Right cardiac atrium (tissue), 5 donors: Measurements from ENCODE around the gene CEP20. TPM values are rescaled to one million over a fixed set of nuclear protein-coding genes. Genes with fewer than 3 reads are reported as not detected.
"Not testable (repeated sequence)": the region's sequence is repeated elsewhere in the genome, so short reads cannot be mapped to it uniquely, and the experiment has no call there.

Source experiments
- ATAC-seq, 2 donors: fragments of 200-7000 bp; cut with Tn5 transposase; one replicate each; pipeline versions ENCODE4 v1.8.0 to v1.9.1; 2020; ENCODE audit warnings: moderate library complexity in 2 of 2, mild to moderate bottlenecking in 1 of 2
- DNase-seq, 3 donors: peaks; one replicate each; pipeline ENCODE4 v3.0.0-alpha.2; 2020
- H3K27ac ChIP-seq: one replicate; pipeline ENCODE4 v1.5.1; 2013; ENCODE audit warnings: mild to moderate bottlenecking, low read length, control low read depth, moderate library complexity
- H3K27me3 ChIP-seq: one replicate; pipeline ENCODE4 v1.6.1; 2013; ENCODE audit not compliant: control insufficient read depth, insufficient read depth
- H3K4me1 ChIP-seq: one replicate; pipeline ENCODE4 v1.6.1; 2013; ENCODE audit warnings: low read length; ENCODE audit not compliant: control insufficient read depth, insufficient read depth
- H3K4me3 ChIP-seq: one replicate; pipeline ENCODE4 v1.5.1; 2013; ENCODE audit warnings: low read length, control low read depth
- H3K9me3 ChIP-seq: one replicate; pipeline ENCODE4 v1.6.1; 2013; ENCODE audit warnings: low read length; ENCODE audit not compliant: control insufficient read depth
- WGBS: extraction: QIAGEN DNeasy Blood & Tissue Kit; methylation state at CpG from one replicate; pipeline ENCODE4 v1.1.7; 2013; 5-methylcytosine and 5-hydroxymethylcytosine counted together
- intact Hi-C, 4 donors: fragments of 100-400 bp; cut with DNase I; formaldehyde crosslinking; loops; one replicate each; pipeline versions ENCODE4 v1.11.0 to v1.14.0; 2022 to 2023
- polyA plus RNA-seq: library from polyadenylated mRNA; stranded (reverse); fragments of 200-250 nt; gene quantifications from one replicate; pipeline ENCODE4 v1.2.3, GENCODE V29; 2013
- total RNA-seq, 4 donors: library from RNA; stranded (reverse); fragmentation: NEBNext Ultra II Directional; extraction: Animal tissue kit (Norgen Biotek cat#: 25700); gene quantifications; one replicate each; pipeline ENCODE4 v1.2.1, GENCODE V29; 2021
- donor health status: healthy with polysubstance abuse.
- donor health status: DM: no; HTN: yes; CAD: no.
- donor health status: DM: no; HTN: no; CAD: no.
- donor health status: DM: no; HTN: yes; CAD: no; lungs with severe emphysema.
- donor health status: DM: yes; HTN: yes; CAD: no.

CEP20 gene
- total and polyA plus RNA-seq, 5 donors, result 21.5 to 37.8 (median 24.8) TPM

DNA sequence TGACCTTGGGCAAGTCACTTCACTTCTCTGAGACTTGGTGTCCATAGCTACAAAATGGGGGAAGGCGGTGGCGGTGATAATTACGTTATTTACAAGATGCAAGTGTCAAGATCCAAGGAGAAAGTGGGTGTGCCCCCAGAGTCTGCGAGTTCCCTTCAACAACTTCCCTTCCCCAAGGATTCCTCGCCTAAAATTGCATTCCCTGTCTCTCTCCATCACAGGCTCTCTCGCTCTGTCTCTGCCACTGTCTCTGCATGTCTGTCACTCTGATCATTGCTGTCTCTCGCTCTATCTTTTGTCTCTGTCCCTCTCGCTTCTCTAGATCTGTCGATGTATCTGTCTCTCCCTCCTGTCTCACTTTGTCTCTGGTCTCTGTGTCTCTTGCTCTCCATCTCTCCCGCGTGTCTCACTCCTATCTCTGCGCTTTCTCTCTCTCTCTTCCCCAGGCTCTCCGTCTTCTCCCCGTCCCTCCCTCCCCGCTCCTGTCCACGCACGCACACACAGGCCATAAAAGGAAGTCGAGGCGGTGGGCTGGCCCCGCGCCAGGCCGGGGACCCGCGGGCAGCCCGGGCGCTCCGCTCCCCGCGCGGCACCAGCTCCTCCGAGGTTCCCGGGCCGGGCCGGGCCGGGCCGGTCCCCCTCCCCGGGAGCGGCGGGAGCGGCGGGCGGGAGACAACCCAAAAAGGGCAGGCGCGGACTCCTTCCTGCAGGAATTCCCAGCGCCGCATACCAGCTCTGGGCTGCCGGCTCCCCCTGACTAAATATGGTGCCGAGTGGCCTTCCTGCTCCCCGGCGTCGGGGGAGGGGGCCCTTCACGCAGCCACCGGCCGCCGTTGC, 30.5 kb downstream of the CEP20 start:
- intact Hi-C loops, result no loop called here
- WGBS, result under 1% methylated on average over 55 of the region's 55 CpGs
- Histone ChIP-seq H3K4me3 (peak overlapping the region; percentile 75), H3K27ac (peak overlapping the region; percentile 75), H3K4me1 (no peaks in the 10 kb centered on the region), H3K27me3 (no peaks in the 10 kb centered on the region), H3K9me3 (no peaks in the 10 kb centered on the region)
- ATAC-seq, result peak; percentile 61 to 72
- DNase-seq, result peak; percentile 55 to 82 (median 79)

GRCh38 chr16:15856901-15857698, 31.3 kb downstream of the CEP20 start, which contains the start of gene MYH11:
TSS of gene MYH11 (minus strand) at chr16:15857028. CDS start at chr16:15838252, 18,776 bp downstream.
- Histone ChIP-seq H3K27ac (peak within 1 kb of the TSS; percentile 75), H3K4me1 (no peaks in the 10 kb centered on the region), H3K9me3 (no peaks in the 10 kb centered on the region), H3K27me3 (no peaks in the 10 kb centered on the region), H3K4me3 (peak within 1 kb of the TSS; percentile 75)
- ATAC-seq (peak; percentile 43 to 74), DNase-seq (peak; percentile 23 to 67 (median 65))
- intact Hi-C loops, result no loop called here
- WGBS, result 1% methylated on average over 48 of the region's 49 CpGs

- no peak for DNase-seq
- intact Hi-C loops, result no loop called here
Measured at GRCh38 chr16:15856182-15856581, 32.2 kb downstream of the CEP20 start.

DNA sequence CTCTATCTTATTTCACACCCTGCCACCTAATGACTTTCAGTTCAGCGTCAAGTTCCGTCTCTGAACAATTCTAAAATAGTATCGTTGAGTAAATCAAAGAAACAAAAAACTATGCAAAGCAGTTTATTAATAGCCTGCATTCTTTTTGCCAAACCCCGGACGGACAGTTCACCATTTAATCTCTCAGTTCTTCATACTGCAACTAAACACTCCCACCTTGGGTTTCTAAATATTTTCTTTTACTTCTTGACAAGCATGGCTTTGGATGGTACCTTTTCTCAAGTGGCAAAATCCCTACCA, 32.7 kb downstream of the CEP20 start:
- Histone ChIP-seq H3K27ac (no peak overlapping the region), H3K4me1 (no peaks in the 10 kb centered on the region), H3K4me3 (peak overlapping the region; percentile 75), H3K27me3 (no peaks in the 10 kb centered on the region), H3K9me3 (no peaks in the 10 kb centered on the region)
- 8% methylated on average over 5 of the region's 5 CpGs for WGBS
- ATAC-seq (no peak), DNase-seq (no peak)
- intact Hi-C loops, result no loop called here

More at GRCh38 chr16:15856182-15856581, 32.2 kb downstream of the CEP20 start:
- Histone ChIP-seq H3K27me3 (no peaks in the 10 kb centered on the region), H3K27ac (no peak overlapping the region), H3K4me3 (peak overlapping the region; percentile 75), H3K9me3 (no peaks in the 10 kb centered on the region), H3K4me1 (no peaks in the 10 kb centered on the region)
- no peak for ATAC-seq
- 27% methylated on average over 2 of the region's 2 CpGs for WGBS

DNA sequence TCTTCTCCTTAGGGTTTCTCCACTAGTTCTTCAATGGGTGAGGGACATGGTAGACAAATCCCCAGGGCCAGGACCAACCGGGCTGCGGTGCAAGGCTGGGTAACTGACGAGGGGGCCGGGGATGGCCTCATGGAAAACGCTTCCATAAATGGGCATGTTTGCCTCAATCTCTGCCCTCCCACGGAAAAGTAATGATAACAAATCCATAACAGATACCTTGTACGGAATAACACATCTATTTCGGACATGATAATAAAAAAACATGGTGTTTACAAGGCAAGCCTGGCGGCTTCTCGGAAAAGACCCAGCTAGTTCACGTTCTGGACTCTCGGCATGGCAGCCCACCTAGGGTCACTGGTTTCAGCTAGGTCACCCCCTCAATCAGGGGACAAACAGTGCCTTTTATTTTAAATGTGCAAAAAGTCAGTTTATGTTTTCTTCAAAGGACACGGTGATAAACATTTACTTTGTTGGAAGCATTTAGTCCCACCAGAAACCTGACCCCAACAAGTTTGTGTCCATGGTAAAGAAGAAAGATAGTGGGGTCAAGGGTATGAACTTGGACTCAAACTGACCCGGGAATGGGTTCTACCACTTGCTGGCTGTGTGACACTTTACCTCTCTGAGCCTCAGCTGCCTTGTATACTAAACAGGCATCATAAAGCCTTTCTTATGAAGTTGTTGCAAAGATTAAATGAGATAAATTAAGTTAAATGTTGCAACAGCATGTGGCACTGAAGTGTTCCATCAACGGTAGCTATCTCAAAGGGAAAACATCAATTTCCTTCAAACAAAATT, 33.3 kb downstream of the CEP20 start:
- H3K27ac ChIP-seq, result no peak overlapping the region

DNA sequence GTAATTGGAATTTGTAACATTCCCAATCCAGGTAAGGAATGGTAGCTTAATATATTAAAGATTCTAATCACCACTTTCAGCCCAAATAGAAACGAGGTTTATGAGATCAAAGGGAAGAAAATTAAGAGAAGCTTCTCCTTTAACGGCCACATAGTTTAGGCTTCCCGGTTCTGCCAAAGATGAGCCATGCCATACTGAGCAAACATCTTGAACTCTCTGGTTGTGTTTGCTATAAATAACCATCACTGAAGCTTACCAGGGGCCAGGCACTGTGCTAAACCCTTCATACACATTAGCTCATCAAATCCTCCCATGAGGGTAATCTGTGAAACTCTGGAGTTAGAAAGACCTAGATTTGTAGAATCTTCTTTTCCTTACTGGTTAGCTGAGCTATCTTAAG, 34.3 kb downstream of the CEP20 start:
- H3K4me3 ChIP-seq, result no peak overlapping the region
- H3K27me3 ChIP-seq, result no peaks in the 10 kb centered on the region
- no peaks in the 10 kb centered on the region for H3K4me1 ChIP-seq
- ATAC-seq (no peak), DNase-seq (no peak)
- intact Hi-C loops, result no loop called here
- WGBS, result 60% methylated on average over 3 of the region's 3 CpGs
- H3K9me3 ChIP-seq, result no peaks in the 10 kb centered on the region
- H3K27ac ChIP-seq, result no peak overlapping the region

More for the DNA sequence above, 33.3 kb downstream of the CEP20 start:
- Histone ChIP-seq H3K4me1 (no peaks in the 10 kb centered on the region), H3K9me3 (no peaks in the 10 kb centered on the region), H3K27me3 (no peaks in the 10 kb centered on the region), H3K4me3 (peak overlapping the region; percentile 75)
- no peak for ATAC-seq
- intact Hi-C loops, result no loop called here
- WGBS, result 50% methylated on average over 15 of the region's 15 CpGs
- no peak for DNase-seq

DNA sequence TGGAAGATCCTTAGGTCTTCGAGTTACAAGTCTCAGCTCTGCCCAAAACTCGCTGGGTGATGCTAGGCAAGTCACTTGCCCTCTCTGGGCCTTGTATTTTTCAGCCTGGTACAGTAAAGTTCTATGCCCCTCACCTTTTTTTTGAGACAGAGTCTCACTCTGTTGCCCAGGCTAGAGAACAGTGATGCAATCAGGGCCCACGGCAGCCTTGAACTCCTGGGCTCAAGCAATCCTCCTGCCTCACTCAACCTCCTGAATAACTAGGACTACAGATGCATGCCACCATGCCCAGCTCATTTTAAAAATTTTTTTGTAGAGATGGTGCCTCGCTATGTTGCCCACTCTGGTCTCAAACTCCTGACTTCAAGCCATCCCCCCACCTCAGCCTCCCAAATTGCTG, 35.4 kb downstream of the CEP20 start:
- intact Hi-C loops, result no loop called here
- ATAC-seq, result no peak
- 80% methylated on average over 4 of the region's 4 CpGs for WGBS
- DNase-seq, result no peak
- Histone ChIP-seq H3K27ac (no peak overlapping the region), H3K4me3 (no peak overlapping the region), H3K9me3 (no peaks in the 10 kb centered on the region), H3K27me3 (no peaks in the 10 kb centered on the region), H3K4me1 (no peaks in the 10 kb centered on the region)

DNA sequence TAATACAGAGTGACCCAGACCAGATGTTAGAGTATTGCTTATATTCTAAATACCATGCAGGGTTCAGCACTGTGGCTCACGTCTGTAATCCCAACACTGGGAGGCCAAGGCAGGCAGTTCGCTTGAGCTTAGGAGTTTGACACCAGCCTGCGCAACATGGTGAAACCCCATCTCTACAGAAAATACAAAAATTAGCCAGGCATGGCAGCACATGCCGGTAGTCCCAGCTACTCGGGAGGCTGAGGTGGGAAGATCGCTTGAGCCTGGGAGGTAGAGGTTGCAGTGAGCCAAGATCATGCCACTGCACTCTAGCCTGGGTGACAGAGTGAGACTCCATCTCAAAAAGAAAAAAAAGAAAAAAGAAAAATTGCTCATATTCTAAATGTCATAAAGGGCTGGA, 37.8 kb downstream of the CEP20 start:
- intact Hi-C loops, H3K27me3 ChIP-seq, H3K4me1 ChIP-seq, ATAC-seq, H3K27ac ChIP-seq, H3K4me3 ChIP-seq, H3K9me3 ChIP-seq, DNase-seq: not testable (repeated sequence)
- WGBS, result 88% methylated on average over 6 of the region's 6 CpGs

GRCh38 chr16:15849209-15849981, 39.0 kb downstream of the CEP20 start:
- DNase-seq (no peak), ATAC-seq (no peak)
- no peaks in the 10 kb centered on the region for H3K27me3 ChIP-seq
- H3K9me3 ChIP-seq, result no peaks in the 10 kb centered on the region
- H3K4me3 ChIP-seq, result no peak overlapping the region
- intact Hi-C loops, result no loop called here
- no peak overlapping the region for H3K27ac ChIP-seq
- H3K4me1 ChIP-seq, result no peaks in the 10 kb centered on the region
- 86% methylated on average over 12 of the region's 12 CpGs for WGBS

DNA sequence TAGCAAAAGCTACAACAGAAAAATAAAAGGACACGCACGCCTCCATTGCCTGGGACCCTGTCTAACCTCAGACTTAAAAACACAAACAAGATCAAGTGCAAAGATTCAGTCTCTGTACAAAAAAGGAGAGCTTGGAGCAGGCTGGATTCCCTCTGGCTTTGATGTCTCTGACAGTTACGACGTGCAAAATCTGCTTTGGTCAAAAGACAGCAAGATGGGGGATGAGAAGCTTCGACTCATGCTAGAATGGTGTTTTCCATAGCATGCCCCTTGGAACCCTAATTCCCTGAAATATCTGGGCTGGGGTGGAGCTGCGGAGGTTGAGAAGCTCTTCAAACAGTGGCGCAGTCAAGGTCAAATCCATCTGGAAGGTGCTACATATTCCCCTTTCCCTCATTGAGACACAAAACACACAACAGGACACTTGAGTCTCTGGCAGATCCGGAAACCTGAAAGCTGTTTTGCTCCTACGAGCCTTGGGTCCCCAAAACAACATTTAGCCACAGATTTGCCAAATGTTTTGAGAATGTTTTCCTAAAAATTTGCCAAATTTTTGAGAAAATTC, 40.7 kb downstream of the CEP20 start:
- Histone ChIP-seq H3K9me3 (no peaks in the 10 kb centered on the region), H3K4me1 (no peaks in the 10 kb centered on the region), H3K27me3 (no peaks in the 10 kb centered on the region), H3K27ac (no peak overlapping the region), H3K4me3 (no peak overlapping the region)
- DNase-seq, result no peak
- intact Hi-C loops, result no loop called here
- ATAC-seq, result no peak
- 65% methylated on average over 9 of the region's 9 CpGs for WGBS
